Neural cell (in vitro differentiated cells): ENCODE measurements around the gene NF1. TPM values are rescaled to one million over a fixed set of nuclear protein-coding genes. Genes with fewer than 3 reads are reported as not detected.
"Not testable (repeated sequence)": the region's sequence is repeated elsewhere in the genome, so short reads cannot be mapped to it uniquely, and the experiment has no call there.

ENCODE experiments used
- H2AFZ ChIP-seq: fragments of 200-600, 300-800 bp; sonication (generic), shearing (Covaris generic); 2 replicates; pipeline ENCODE4 v1.6.0; 2014; ENCODE audit warnings: low read depth, mild to moderate bottlenecking, antibody characterized with exemption, low read length, moderate library complexity
- H3F3A ChIP-seq: fragments of 200-600 bp; shearing (Covaris generic); 2 replicates; pipeline ENCODE4 v1.6.1; 2016; ENCODE audit warnings: mild to moderate bottlenecking, moderate library complexity, mixed read lengths, antibody characterized with exemption, low read length; ENCODE audit not compliant: insufficient read depth, poor library complexity, severe bottlenecking
- H3K27ac ChIP-seq: fragments of 200-600, 300-800 bp; sonication (generic), shearing (Covaris generic); 2 replicates; pipeline ENCODE4 v1.5.1; 2014; ENCODE audit warnings: mild to moderate bottlenecking, low read length, moderate library complexity
- H3K27me3 ChIP-seq: fragments of 300-800, 200-600 bp; sonication (generic), shearing (Covaris generic); 2 replicates; pipeline ENCODE4 v1.6.0; 2014; ENCODE audit warnings: mild to moderate bottlenecking, low read depth, low read length, moderate library complexity; ENCODE audit not compliant: insufficient read depth
- H3K36me3 ChIP-seq: fragments of 300-800, 200-600 bp; sonication (generic), shearing (Covaris generic); 2 replicates; pipeline ENCODE4 v1.5.1; 2014; ENCODE audit warnings: mild to moderate bottlenecking, antibody characterized with exemption, low read length, moderate library complexity; ENCODE audit not compliant: insufficient read depth
- H3K4me2 ChIP-seq: fragments of 300-800, 200-600 bp; sonication (generic), shearing (Covaris generic); 2 replicates; pipeline ENCODE4 v1.6.0; 2014; ENCODE audit warnings: mild to moderate bottlenecking, low read length
- H3K4me3 ChIP-seq: fragments of 300-800, 200-600 bp; sonication (generic), shearing (Covaris generic); 2 replicates; pipeline ENCODE4 v1.5.1; 2014; ENCODE audit warnings: mild to moderate bottlenecking, low read length, moderate library complexity
- H3K79me2 ChIP-seq: fragments of 200-600 bp; shearing (Covaris generic); replicated peaks from 2 replicates; pipeline ENCODE4 v1.6.0; 2014; ENCODE audit warnings: mild to moderate bottlenecking, low read length, moderate library complexity; ENCODE audit not compliant: insufficient read depth
- H3K9ac ChIP-seq: fragments of 300-800, 200-600 bp; sonication (generic), shearing (Covaris generic); 2 replicates; pipeline ENCODE4 v1.6.1; 2016; ENCODE audit warnings: mild to moderate bottlenecking, low read length, mixed read lengths
- H3K9me2 ChIP-seq: fragments of 200-600 bp; shearing (Covaris generic); 2 replicates; pipeline ENCODE4 v1.6.1; 2016; ENCODE audit warnings: mild to moderate bottlenecking, low read length, mixed read lengths; ENCODE audit not compliant: insufficient read depth
- H3K9me3 ChIP-seq: fragments of 200-600, 300-800 bp; sonication (generic), shearing (Covaris generic); 2 replicates; pipeline ENCODE4 v1.6.1; 2016; ENCODE audit warnings: mild to moderate bottlenecking, mixed run types, low read length, moderate library complexity, mixed read lengths
- H4K20me1 ChIP-seq: fragments of 200-600 bp; shearing (Covaris generic); 2 replicates; pipeline ENCODE4 v1.6.1; 2016; ENCODE audit warnings: mild to moderate bottlenecking, mixed run types; ENCODE audit not compliant: insufficient read depth
- EP300 ChIP-seq: fragments of 450-650 bp; conservative IDR thresholded peaks from 2 replicates; pipeline ENCODE4 v1.6.1; 2014; ENCODE audit warnings: antibody characterized with exemption, mild to moderate bottlenecking, moderate library complexity; ENCODE audit not compliant: poor library complexity, severe bottlenecking
- EZH2 ChIP-seq: fragments of 200-600, 300-800 bp; shearing (Covaris generic), sonication (generic); IDR thresholded peaks from 2 replicates; pipeline ENCODE4 v1.6.1; 2014; ENCODE audit warnings: antibody characterized with exemption, low read length, borderline replicate concordance, mild to moderate bottlenecking; ENCODE audit not compliant: insufficient read depth, poor library complexity, severe bottlenecking
- MXI1 ChIP-seq: fragments of 450-650 bp; conservative IDR thresholded peaks from 2 replicates; pipeline ENCODE4 v1.6.1; 2014; ENCODE audit warnings: antibody characterized with exemption, mild to moderate bottlenecking; ENCODE audit not compliant: poor library complexity, severe bottlenecking
- POLR2AphosphoS5 ChIP-seq: IDR thresholded peaks from 2 replicates; pipeline ENCODE4 v1.6.1; 2012
- RAD21 ChIP-seq: fragments of 450-650 bp; conservative IDR thresholded peaks from 2 replicates; pipeline ENCODE4 v1.6.1; 2014; ENCODE audit warnings: antibody characterized with exemption, mild to moderate bottlenecking, moderate library complexity
- SMC3 ChIP-seq: fragments of 450-650 bp; conservative IDR thresholded peaks from 2 replicates; pipeline ENCODE4 v1.6.1; 2014; ENCODE audit warnings: antibody characterized with exemption, mild to moderate bottlenecking, moderate library complexity; ENCODE audit not compliant: poor library complexity
- TAF1 ChIP-seq: IDR thresholded peaks from 2 replicates; pipeline ENCODE4 v1.6.1; 2012; ENCODE audit warnings: low read depth
- polyA plus RNA-seq: library from polyadenylated mRNA; depleted of rRNA; stranded (reverse); fragments of >200 nt; gene quantifications from 2 replicates; pipeline ENCODE4 v1.2.3, GENCODE V29; 2014
- TF ChIP-seq, protein P1 (sequence below): IDR thresholded peaks from 2 replicates; pipeline ENCODE4 v1.6.1; 2012; ENCODE audit warnings: borderline replicate concordance
- TF ChIP-seq, protein P2 (sequence below): fragments of 450-650 bp; IDR thresholded peaks from 2 replicates; pipeline ENCODE4 v1.5.1; 2014; ENCODE audit warnings: antibody characterized with exemption, mild to moderate bottlenecking, moderate library complexity; ENCODE audit not compliant: poor library complexity, severe bottlenecking

The NF1 gene
- polyA plus RNA-seq, 1 donor from 2014 or later, result 22.4 TPM

DNA sequence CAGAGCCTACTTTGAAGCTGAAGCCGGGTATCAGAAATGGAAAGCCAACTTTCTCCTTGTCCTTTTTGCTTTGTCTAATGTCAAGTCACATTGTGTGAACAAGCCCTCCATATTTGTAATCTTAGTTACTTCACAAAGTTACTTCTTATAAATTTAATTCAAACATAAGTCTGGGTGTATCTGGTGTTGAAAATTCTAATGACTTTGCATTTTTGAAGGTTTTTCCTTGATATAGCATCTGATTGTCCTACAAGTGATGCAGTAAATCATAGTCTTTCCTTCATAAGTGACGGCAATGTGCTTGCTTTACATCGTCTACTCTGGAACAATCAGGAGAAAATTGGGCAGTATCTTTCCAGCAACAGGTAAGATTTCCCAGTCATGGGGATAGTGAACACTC is 165.4 kb downstream of the NF1 start:
- no peak overlapping the region for H3K4me3 ChIP-seq
- no peaks in the 10 kb centered on the region for H3K9me3 ChIP-seq
- no peak for TF ChIP-seq EP300
- TF ChIP-seq, protein P1, sequence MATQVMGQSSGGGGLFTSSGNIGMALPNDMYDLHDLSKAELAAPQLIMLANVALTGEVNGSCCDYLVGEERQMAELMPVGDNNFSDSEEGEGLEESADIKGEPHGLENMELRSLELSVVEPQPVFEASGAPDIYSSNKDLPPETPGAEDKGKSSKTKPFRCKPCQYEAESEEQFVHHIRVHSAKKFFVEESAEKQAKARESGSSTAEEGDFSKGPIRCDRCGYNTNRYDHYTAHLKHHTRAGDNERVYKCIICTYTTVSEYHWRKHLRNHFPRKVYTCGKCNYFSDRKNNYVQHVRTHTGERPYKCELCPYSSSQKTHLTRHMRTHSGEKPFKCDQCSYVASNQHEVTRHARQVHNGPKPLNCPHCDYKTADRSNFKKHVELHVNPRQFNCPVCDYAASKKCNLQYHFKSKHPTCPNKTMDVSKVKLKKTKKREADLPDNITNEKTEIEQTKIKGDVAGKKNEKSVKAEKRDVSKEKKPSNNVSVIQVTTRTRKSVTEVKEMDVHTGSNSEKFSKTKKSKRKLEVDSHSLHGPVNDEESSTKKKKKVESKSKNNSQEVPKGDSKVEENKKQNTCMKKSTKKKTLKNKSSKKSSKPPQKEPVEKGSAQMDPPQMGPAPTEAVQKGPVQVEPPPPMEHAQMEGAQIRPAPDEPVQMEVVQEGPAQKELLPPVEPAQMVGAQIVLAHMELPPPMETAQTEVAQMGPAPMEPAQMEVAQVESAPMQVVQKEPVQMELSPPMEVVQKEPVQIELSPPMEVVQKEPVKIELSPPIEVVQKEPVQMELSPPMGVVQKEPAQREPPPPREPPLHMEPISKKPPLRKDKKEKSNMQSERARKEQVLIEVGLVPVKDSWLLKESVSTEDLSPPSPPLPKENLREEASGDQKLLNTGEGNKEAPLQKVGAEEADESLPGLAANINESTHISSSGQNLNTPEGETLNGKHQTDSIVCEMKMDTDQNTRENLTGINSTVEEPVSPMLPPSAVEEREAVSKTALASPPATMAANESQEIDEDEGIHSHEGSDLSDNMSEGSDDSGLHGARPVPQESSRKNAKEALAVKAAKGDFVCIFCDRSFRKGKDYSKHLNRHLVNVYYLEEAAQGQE, result no peak
- TF ChIP-seq, protein P2, sequence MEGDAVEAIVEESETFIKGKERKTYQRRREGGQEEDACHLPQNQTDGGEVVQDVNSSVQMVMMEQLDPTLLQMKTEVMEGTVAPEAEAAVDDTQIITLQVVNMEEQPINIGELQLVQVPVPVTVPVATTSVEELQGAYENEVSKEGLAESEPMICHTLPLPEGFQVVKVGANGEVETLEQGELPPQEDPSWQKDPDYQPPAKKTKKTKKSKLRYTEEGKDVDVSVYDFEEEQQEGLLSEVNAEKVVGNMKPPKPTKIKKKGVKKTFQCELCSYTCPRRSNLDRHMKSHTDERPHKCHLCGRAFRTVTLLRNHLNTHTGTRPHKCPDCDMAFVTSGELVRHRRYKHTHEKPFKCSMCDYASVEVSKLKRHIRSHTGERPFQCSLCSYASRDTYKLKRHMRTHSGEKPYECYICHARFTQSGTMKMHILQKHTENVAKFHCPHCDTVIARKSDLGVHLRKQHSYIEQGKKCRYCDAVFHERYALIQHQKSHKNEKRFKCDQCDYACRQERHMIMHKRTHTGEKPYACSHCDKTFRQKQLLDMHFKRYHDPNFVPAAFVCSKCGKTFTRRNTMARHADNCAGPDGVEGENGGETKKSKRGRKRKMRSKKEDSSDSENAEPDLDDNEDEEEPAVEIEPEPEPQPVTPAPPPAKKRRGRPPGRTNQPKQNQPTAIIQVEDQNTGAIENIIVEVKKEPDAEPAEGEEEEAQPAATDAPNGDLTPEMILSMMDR, result no peak
- TF ChIP-seq TAF1, result no peak
- TF ChIP-seq EZH2, result no peak
- TF ChIP-seq POLR2AphosphoS5, result no peak

GRCh38 chr17:31261601-31262000 is 166.8 kb downstream of the NF1 start:
- Histone ChIP-seq H3K4me3 (no peak overlapping the region), H3K9me2 (no peaks in the 10 kb centered on the region), H3K9me3 (no peaks in the 10 kb centered on the region), H4K20me1 (no peaks in the 10 kb centered on the region), H3K9ac (no peak overlapping the region), H3K79me2 (no peaks in the 10 kb centered on the region), H3K27me3 (no peaks in the 10 kb centered on the region), H3F3A (no peaks in the 10 kb centered on the region), H2AFZ (no peak overlapping the region), H3K4me2 (no peak overlapping the region), H3K36me3 (peaks cover 11% of the 10 kb centered on the region), H3K27ac (no peak overlapping the region)
- TF ChIP-seq RAD21, result no peak
- TF ChIP-seq EP300, result no peak
- TF ChIP-seq POLR2AphosphoS5, result no peak
- TF ChIP-seq EZH2, result no peak
- TF ChIP-seq, protein P2, result no peak
- TF ChIP-seq, protein P1, result no peak
- no peak for TF ChIP-seq TAF1
- TF ChIP-seq MXI1, result no peak
- no peak for TF ChIP-seq SMC3

More for the DNA sequence above, 165.4 kb downstream of the NF1 start:
- Histone ChIP-seq H4K20me1 (no peaks in the 10 kb centered on the region), H3K27me3 (no peaks in the 10 kb centered on the region), H3F3A (no peaks in the 10 kb centered on the region), H3K9ac (no peak overlapping the region), H3K9me2 (no peaks in the 10 kb centered on the region), H3K36me3 (peaks cover 5% of the 10 kb centered on the region), H3K79me2 (no peaks in the 10 kb centered on the region), H3K27ac (no peak overlapping the region), H3K4me2 (no peak overlapping the region), H2AFZ (no peak overlapping the region)

GRCh38 chr17:31262923-31263322 is 168.1 kb downstream of the NF1 start:
- not testable (repeated sequence) for H3K4me2 ChIP-seq, H3K4me3 ChIP-seq, H3K27ac ChIP-seq, H3K79me2 ChIP-seq, H3F3A ChIP-seq, H3K9me3 ChIP-seq, H3K9ac ChIP-seq, H2AFZ ChIP-seq, H3K9me2 ChIP-seq, H3K27me3 ChIP-seq, H4K20me1 ChIP-seq
- peaks cover 16% of the 10 kb centered on the region for H3K36me3 ChIP-seq
